ENCODE data around the gene STIM1. TPM values are rescaled to one million over a fixed set of nuclear protein-coding genes. Genes with fewer than 3 reads are reported as not detected.
"Not testable (repeated sequence)": the region's sequence is repeated elsewhere in the genome, so short reads cannot be mapped to it uniquely, and the experiment has no call there.

Gene STIM1
- total RNA-seq, 1 donor from 2014 or later, result 60.8 TPM

- DNase-seq (ENCODE audit: low read depth), result no peak
- Histone ChIP-seq H3K27me3 (ENCODE audit: control insufficient read depth, insufficient read depth, low read length) (no peaks in the 10 kb centered on the region), H3K4me3 (ENCODE audit: low read depth, low read length) (no peak overlapping the region), H3K36me3 (ENCODE audit: control insufficient read depth, insufficient read depth, low read length) (peaks cover 6% of the 10 kb centered on the region)
- no peak for TF ChIP-seq CTCF (IDR thresholded peaks at IDR 0.05; ENCODE audit: insufficient read depth, low read length, severe bottlenecking)
- no peak for FAIRE-seq
These were observed 44.5 kb upstream of the STIM1 start for GRCh38 chr11:3810951-3811350.

GRCh38 chr11:3814832-3815231 is 40.6 kb upstream of the STIM1 start:
- H3K36me3 ChIP-seq (ENCODE audit: control insufficient read depth, insufficient read depth, low read length); FAIRE-seq; H3K27me3 ChIP-seq (ENCODE audit: control insufficient read depth, insufficient read depth, low read length); H3K4me3 ChIP-seq (ENCODE audit: low read depth, low read length); DNase-seq (ENCODE audit: low read depth): not testable (repeated sequence)

- FAIRE-seq, result no peak
- no peak for DNase-seq (ENCODE audit: low read depth)
- H3K27me3 ChIP-seq (ENCODE audit: control insufficient read depth, insufficient read depth, low read length), result no peaks in the 10 kb centered on the region
- H3K4me3 ChIP-seq (ENCODE audit: low read depth, low read length), result no peak overlapping the region
- peaks cover 2% of the 10 kb centered on the region for H3K36me3 ChIP-seq (ENCODE audit: control insufficient read depth, insufficient read depth, low read length)
- TF ChIP-seq CTCF (IDR thresholded peaks at IDR 0.05; ENCODE audit: insufficient read depth, low read length, severe bottlenecking), result no peak
These were observed 39.6 kb upstream of the STIM1 start for GRCh38 chr11:3815845-3816244.

GRCh38 chr11:3816673-3817072 is 38.8 kb upstream of the STIM1 start:
- Histone ChIP-seq H3K4me3 (ENCODE audit: low read depth, low read length) (no peak overlapping the region), H3K36me3 (ENCODE audit: control insufficient read depth, insufficient read depth, low read length) (peaks cover 3% of the 10 kb centered on the region), H3K27me3 (ENCODE audit: control insufficient read depth, insufficient read depth, low read length) (no peaks in the 10 kb centered on the region)
- FAIRE-seq (no peak), DNase-seq (ENCODE audit: low read depth) (no peak)
- no peak for TF ChIP-seq CTCF (IDR thresholded peaks at IDR 0.05; ENCODE audit: insufficient read depth, low read length, severe bottlenecking)

- TF ChIP-seq CTCF (IDR thresholded peaks at IDR 0.05; ENCODE audit: insufficient read depth, low read length, severe bottlenecking), result no peak
These were observed 38.2 kb upstream of the STIM1 start for GRCh38 chr11:3817181-3817800.

GRCh38 chr11:3820971-3821370 is 34.5 kb upstream of the STIM1 start:
- FAIRE-seq (no peak), DNase-seq (ENCODE audit: low read depth) (no peak)
- H3K4me3 ChIP-seq (ENCODE audit: low read depth, low read length), result no peak overlapping the region
- TF ChIP-seq CTCF (IDR thresholded peaks at IDR 0.05; ENCODE audit: insufficient read depth, low read length, severe bottlenecking), result no peak
- no peaks in the 10 kb centered on the region for H3K27me3 ChIP-seq (ENCODE audit: control insufficient read depth, insufficient read depth, low read length)
- peaks cover 7% of the 10 kb centered on the region for H3K36me3 ChIP-seq (ENCODE audit: control insufficient read depth, insufficient read depth, low read length)

More at GRCh38 chr11:3817181-3817800, 38.2 kb upstream of the STIM1 start:
- DNase-seq (ENCODE audit: low read depth) (no peak), FAIRE-seq (no peak)
- H3K4me3 ChIP-seq (ENCODE audit: low read depth, low read length), result no peak overlapping the region
- H3K36me3 ChIP-seq (ENCODE audit: control insufficient read depth, insufficient read depth, low read length), result peaks cover 3% of the 10 kb centered on the region
- H3K27me3 ChIP-seq (ENCODE audit: control insufficient read depth, insufficient read depth, low read length), result no peaks in the 10 kb centered on the region

Data from bronchial epithelial cell (primary cell).